ENCODE measurements around the gene BAIAP2L2. TPM values are rescaled to one million over a fixed set of nuclear protein-coding genes. Genes with fewer than 3 reads are reported as not detected.

BAIAP2L2 gene
- total RNA-seq, 1 donor from 2014 or later: not detected

- Histone ChIP-seq H3K27ac (no peak overlapping the region), H3K27me3 (no peaks in the 10 kb centered on the region), H3K9me3 (no peaks in the 10 kb centered on the region), H3K4me1 (peaks cover 21% of the 10 kb centered on the region), H3K36me3 (no peaks in the 10 kb centered on the region), H3K4me3 (no peak overlapping the region)
- TF ChIP-seq POLR2A (IDR thresholded peaks at IDR 0.05) (no peak), POLR2AphosphoS5 (IDR thresholded peaks at IDR 0.05; ENCODE audit: insufficient read depth in 1 of 2, low read depth in 1 of 2) (no peak)
- TF ChIP-seq, protein P1, sequence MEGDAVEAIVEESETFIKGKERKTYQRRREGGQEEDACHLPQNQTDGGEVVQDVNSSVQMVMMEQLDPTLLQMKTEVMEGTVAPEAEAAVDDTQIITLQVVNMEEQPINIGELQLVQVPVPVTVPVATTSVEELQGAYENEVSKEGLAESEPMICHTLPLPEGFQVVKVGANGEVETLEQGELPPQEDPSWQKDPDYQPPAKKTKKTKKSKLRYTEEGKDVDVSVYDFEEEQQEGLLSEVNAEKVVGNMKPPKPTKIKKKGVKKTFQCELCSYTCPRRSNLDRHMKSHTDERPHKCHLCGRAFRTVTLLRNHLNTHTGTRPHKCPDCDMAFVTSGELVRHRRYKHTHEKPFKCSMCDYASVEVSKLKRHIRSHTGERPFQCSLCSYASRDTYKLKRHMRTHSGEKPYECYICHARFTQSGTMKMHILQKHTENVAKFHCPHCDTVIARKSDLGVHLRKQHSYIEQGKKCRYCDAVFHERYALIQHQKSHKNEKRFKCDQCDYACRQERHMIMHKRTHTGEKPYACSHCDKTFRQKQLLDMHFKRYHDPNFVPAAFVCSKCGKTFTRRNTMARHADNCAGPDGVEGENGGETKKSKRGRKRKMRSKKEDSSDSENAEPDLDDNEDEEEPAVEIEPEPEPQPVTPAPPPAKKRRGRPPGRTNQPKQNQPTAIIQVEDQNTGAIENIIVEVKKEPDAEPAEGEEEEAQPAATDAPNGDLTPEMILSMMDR (IDR thresholded peaks at IDR 0.05): no peak
- intact Hi-C loops (cut with DNase I): no loop called here
- DNase-seq (ENCODE audit: extremely low spot score in 2 of 2): no peak
Observed at GRCh38 chr22:38086001-38086845, 24.3 kb downstream of the BAIAP2L2 start.

GRCh38 chr22:38085501-38085900 lies 25.0 kb downstream of the BAIAP2L2 start:
- TF ChIP-seq, protein P1 (IDR thresholded peaks at IDR 0.05): no peak
- no peak for TF ChIP-seq POLR2AphosphoS5 (IDR thresholded peaks at IDR 0.05; ENCODE audit: insufficient read depth in 1 of 2, low read depth in 1 of 2)
- no peak for TF ChIP-seq POLR2A (IDR thresholded peaks at IDR 0.05)
- no peak for DNase-seq (ENCODE audit: extremely low spot score in 2 of 2)
- H3K9me3 ChIP-seq: no peaks in the 10 kb centered on the region
- no peaks in the 10 kb centered on the region for H3K27me3 ChIP-seq
- no peak overlapping the region for H3K27ac ChIP-seq
- peaks cover 27% of the 10 kb centered on the region for H3K4me1 ChIP-seq
- H3K4me3 ChIP-seq: no peak overlapping the region
- no peaks in the 10 kb centered on the region for H3K36me3 ChIP-seq
- intact Hi-C loops (cut with DNase I): no loop called here

DNA sequence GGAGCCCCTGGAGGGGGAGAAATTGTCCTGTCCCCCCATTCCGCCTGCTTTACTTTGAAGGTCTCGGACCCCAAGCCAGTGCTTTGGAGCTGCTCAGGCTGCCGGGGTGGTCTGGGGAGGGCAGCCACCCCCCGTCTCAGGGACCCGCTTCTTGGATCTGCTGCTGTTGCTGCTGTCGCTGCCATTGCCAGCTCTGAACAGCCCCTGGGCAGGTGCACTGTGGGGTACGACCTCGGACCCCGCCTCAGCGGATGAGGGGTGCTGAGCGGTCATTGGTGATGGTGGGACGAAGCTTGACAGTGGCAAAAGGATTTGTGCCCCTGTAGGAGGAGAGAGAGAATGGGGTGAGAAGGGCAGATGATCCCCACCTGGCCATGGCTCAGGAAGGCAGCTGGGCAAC lies 25.4 kb downstream of the BAIAP2L2 start:
- Histone ChIP-seq H3K9me3 (no peaks in the 10 kb centered on the region), H3K4me3 (no peak overlapping the region), H3K27ac (no peak overlapping the region), H3K36me3 (no peaks in the 10 kb centered on the region), H3K27me3 (no peaks in the 10 kb centered on the region), H3K4me1 (peaks cover 28% of the 10 kb centered on the region)
- no peak for DNase-seq (ENCODE audit: extremely low spot score in 2 of 2)
- intact Hi-C loops (cut with DNase I): no loop called here
- TF ChIP-seq POLR2AphosphoS5 (IDR thresholded peaks at IDR 0.05; ENCODE audit: insufficient read depth in 1 of 2, low read depth in 1 of 2) (no peak), POLR2A (IDR thresholded peaks at IDR 0.05) (no peak)
- TF ChIP-seq, protein P1 (IDR thresholded peaks at IDR 0.05): no peak

- DNase-seq (ENCODE audit: extremely low spot score in 2 of 2): no peak
- no peaks in the 10 kb centered on the region for H3K9me3 ChIP-seq
- TF ChIP-seq POLR2A (IDR thresholded peaks at IDR 0.05): no peak
- TF ChIP-seq POLR2AphosphoS5 (IDR thresholded peaks at IDR 0.05; ENCODE audit: insufficient read depth in 1 of 2, low read depth in 1 of 2): no peak
- TF ChIP-seq, protein P1 (IDR thresholded peaks at IDR 0.05): no peak
- H3K4me3 ChIP-seq: no peak within 1 kb of the TSS
- peaks cover 28% of the 10 kb centered on the region for H3K4me1 ChIP-seq
- intact Hi-C loops (cut with DNase I): no loop called here
- H3K36me3 ChIP-seq: no peaks in the 10 kb centered on the region
- no peak within 1 kb of the TSS for H3K27ac ChIP-seq
- no peaks in the 10 kb centered on the region for H3K27me3 ChIP-seq
Observed at GRCh38 chr22:38083931-38084631, 26.4 kb downstream of the BAIAP2L2 start, which contains the start of gene SLC16A8. Gene SLC16A8, minus strand, starts transcription at chr22:38084184. Its CDS starts 1,311 bp downstream, at chr22:38082873.
